ENCODE data around the gene ATP5IF1.

Gene ATP5IF1

DNA sequence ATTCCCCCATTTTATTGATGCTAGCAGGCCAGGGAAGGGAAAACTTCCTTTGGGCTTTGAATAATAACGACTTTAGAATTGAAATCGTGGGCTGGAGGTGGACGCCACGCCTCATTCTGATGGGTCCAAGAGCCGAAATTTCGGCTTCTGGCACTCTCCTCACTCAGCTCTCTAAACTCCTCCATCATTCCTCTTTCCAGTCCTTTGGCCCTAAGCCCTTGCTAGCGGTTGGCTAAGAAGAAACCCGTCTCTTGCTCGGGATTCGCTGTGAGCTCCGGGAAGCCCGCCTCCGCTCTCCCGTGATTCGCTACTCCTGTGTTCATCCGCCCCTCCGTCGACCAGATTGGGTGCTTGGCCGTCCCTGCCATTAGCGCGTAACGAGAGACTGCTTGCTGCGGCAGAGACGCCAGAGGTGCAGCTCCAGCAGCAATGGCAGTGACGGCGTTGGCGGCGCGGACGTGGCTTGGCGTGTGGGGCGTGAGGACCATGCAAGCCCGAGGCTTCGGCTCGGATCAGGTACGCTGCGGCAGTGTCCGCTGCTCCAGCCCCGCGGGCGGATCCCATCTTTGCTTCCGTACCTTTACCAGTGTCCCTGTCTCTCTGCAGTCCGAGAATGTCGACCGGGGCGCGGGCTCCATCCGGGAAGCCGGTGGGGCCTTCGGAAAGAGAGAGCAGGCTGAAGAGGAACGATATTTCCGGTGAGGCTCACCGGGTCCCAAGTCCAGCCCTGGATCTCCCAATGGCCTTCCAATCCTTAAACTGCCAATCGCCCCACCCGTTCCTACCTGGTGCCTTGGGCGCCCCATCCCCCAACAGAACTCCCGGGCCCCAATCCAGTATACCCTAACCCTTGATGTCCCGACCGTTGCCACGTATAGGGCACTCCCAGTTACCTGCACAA is at the start of gene ATP5IF1:
Gene ATP5IF1, plus strand, starts transcription at position 370 of the 901 bp plus-strand sequence. Its CDS starts 60 bp downstream, at position 430.
- peak; percentile 94 for DNase-seq

DNA sequence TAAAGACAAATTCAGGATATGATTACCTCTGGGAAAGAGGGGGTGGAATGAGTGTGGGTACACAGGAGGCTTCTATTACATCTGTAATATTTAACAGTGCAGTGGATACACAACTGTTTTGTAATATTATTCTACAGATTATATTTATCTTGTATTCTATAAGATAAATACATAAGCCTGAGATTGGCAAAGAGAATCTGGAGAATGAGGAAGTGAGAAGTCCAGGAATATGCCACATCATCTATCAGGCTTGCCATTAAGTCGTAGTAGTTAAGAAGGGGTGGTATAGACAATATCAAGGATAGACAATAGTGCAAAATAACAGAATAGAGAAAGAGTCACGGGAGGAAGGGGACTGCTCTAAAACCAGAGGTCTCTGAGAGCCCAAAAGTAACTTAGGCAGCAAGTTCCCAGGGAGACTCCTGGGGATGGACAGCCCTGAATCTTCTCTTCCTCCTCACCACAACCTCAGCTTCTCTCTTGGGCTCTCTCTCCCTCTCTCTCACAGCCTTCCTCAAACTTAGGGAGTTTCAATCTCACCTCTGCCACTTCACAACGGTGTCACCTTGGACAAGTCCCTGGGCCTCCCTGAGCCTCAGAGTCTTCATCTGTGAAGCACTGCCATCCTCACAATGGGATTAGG is 45.5 kb upstream of the ATP5IF1 start:
- no peak for DNase-seq

DNA sequence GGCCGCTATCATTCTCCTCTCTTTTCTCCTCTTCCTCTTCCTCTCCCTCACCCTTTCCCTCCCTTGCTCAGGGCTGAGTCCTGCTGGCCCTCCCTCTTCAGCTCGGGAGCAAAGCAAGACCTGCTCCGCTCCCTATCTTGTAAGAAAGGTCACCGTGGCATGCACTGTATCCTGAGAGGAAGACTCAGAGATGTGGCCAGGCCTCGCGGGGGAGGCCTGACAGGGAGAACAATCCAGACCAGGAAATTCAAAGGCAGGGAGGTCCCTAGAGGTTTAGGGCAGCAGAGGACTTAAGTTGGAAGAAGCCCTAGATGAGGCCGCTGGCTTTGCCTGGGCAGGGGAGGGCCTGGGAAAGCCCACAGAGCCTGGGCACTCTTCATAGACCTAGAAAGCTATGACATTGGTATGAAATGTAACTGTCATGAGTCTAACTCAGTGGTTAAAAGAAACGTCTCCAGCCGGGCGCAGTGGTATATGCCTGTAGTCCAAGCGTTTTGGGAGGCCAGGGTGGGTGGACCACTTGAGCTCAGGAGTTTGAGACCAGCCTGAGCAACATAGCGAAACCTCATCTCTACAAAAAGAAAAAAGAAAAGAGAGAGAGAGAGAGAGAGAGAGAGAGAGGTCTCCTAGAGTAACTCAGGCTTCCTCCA is 44.8 kb upstream of the ATP5IF1 start:
- no peak for DNase-seq

DNA sequence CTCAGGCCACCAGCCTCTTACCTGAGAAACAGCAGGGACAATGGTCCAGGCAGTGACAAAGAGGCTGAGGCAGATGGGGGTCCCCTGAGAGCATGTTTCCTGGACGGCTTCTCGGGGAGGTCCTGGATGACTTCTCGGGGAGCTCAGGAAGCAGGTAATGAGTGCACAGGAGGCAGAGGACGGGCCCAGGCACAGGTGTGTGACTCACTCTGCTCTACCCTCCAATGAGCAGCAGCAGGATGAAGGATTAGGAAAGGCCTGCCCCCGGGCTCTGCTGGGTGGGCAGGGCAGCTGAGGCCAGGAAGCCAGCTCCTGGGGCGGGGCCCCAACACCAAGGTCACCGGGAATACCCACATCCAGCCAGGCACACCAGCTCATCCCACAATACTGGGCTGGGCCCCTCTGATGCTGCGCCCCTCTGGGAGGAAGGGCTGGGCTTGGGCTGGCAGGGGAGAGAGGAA is 42.2 kb upstream of the ATP5IF1 start:
- DNase-seq = no peak

DNA sequence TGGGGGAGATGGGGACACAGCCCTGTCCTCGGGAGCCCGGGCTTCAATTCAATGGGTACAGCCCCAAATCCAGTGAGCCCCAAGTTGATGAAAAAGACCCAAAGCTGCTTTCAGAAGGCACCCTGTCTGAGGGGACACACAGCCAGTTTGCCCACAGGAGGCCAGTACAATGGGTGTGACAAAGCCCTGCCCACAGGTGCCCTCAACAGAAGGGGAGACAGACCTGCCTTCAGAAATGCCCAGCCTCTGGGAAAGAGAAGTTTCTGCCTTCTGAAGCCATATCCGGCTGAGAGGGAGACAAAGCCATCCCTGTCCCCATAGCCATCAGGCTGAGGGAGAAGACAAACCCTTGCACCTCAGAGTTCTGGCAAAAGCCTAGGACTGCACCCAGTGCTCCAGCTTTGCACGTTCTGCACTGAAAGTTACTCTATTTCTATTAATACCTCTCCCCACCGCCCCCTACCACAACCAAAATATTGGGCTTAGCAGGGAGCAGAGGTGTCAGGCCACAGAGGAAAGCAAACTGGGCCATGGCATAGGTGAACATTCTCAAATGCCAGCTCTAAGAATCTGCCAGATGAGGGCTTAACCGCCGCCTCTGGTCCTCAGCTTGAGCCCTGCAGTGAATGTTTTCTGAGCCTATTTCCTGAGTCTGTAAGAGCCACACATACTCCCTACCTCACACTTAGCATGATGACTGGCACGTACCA is 41.4 kb upstream of the ATP5IF1 start:
- peak; percentile 49 for DNase-seq

DNA sequence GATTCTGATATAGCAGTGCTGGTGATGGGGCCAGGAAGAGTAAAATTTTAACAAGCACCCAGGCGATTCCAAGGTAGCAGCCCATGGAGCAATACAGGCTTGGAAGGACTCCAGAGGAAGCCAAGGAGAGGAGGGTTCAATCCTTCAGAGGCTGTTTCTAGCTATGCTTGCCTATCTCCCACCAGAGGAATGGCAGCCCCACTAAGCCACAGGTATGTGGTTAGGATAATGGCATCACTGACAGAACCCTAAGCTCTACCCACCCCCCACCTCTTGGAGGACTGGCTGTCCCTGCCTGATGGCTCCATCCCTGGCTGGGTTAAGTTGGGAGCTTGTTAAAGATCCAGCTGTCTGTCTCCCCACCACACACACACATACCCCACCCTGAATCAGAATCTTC is 40.1 kb upstream of the ATP5IF1 start:
- peak; percentile 39 for DNase-seq

DNA sequence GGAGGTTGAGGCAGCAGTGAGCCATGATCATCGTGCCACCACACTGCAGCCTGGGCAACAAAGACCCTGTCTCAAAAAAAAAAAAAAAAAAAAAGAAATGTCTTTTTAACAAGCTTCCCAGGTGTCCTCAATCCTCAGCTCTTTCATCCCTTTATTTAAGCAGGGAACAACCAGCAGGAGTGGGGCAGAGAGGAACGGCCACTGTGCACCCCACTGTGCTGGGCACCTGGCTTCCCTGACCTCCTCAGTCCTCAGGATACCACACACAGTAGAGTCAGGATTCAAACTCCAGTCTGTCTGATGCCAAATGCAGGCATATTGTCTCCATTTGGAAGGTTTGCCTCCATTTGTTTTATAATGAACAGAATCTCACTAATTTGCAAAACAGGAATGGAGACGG is 39.6 kb upstream of the ATP5IF1 start:
- peak; percentile 20 for DNase-seq

DNA sequence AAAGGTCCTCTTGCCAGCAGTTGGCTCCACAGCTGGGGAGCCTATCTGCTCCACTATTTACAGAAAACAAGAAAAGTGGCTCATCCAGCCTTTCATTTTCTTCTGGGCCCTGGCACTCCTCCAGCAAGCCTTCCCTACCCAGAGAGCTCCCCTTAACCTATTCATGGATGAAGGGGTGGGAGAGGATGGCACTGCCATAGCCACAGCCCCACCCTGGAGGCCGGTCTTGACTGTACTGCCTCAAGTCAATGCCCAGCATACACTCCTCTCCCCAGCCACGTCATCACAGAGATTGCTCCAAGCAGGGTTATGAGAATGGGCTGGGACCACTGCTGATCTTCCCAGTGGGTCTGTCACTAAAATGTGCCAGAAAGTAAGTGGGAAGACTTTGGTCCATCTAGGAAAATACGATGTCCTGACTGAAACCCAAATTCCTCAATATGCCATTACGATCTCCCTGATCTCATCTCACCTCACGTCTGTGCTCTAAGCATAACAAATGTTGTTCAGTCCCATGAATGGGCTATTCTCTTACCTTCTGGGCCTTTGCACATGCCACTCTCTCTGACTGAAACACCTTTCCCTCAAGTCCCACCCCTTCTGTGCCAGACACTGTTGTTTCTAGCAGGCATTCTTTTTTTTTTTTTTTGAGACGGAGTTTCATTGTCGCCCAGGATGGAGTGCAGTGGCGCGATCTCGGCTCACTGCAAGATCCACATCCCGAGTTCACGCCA is 38.1 kb upstream of the ATP5IF1 start:
- DNase-seq = peak; percentile 41

DNA sequence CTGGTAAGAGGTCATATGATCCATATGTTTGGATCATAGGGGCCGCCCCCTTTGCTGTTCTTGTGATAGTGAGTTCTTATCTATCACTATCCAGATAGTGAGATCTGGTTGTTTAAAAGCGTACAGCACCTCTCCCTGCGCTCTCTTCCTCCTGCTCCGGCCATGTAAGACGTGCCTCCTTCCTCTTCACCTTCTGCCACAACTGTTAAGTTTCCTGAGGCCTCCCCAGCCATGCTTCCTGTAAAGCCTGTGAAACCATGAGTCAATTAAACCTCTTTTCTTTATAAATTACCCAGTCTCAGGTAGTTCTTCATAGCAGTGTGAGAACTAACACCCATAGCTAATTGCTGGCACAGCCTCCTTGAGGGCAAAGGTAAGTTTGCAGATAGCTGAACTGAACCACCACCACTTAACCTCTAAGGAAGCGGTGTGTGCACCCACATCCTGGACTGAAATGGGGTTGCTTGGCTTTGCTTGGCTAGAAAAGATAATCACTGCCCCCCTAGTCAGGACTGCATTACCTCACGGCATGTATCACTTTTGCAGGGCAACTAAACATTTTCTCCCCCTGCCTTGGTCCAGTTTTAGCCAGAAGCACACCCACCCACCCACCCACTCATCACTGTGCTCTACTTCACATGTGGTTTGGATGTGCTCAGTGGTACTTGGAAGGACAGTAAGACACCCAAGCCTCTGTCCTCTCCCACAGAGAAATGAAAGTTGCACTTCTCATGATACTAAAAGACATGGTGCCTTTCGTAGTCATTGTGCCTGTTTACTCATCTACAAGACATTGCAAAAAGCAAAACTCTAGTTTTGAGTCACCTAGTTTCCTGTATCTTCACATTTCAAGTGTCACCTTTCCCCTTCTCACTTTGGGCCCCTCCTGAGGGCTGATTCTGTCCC is 36.3 kb upstream of the ATP5IF1 start:
- peak; percentile 80 for DNase-seq

DNA sequence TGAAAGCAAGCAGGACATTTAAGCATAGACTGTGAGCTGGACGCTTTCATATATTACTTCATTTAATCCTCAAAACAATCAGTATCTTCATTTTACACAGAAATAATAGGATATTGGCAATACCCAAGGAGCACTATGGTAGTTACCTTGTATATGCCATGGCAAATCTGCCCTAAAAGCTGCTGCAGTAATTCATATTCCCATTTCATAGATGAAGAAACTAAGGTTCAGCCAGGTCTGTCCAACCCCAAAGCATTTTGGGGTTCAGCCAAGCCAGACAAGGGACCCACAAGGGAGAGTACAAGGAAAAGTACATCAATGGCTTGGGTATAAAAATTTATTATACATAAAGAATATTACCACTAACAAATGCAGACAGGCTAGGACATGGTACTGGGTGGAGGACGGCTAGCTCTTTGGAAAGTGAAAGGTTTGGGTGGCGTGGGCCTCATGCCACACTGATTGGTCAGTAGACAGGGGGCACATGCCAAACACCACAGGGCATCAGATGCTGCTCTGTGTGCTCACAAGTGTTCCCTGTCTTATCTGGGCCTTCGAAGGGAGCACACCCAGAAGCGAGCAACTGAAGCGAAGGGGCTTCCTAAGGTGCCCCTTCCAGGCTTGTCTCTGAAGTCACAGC is 35.6 kb upstream of the ATP5IF1 start:
- DNase-seq = peak; percentile 52

DNA sequence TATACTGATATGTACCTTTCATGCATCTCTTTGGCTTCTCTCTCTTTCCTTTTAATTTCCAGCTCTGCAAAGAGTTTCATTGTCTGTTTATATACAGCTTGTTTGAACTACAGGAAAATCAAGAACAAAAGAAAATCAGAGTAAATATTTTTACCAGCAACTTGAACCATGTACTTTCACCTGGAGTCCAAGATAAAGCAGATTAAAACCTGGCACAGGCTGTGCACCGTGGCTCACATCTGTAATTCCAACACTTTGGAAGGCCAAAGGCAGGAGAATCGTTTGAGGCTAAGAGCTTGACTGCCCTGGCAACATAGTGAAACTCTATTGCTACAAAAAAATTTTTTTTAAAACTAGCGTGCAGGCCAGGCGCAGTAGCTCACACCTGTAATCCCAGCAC is 30.7 kb upstream of the ATP5IF1 start:
- no peak for DNase-seq

DNA sequence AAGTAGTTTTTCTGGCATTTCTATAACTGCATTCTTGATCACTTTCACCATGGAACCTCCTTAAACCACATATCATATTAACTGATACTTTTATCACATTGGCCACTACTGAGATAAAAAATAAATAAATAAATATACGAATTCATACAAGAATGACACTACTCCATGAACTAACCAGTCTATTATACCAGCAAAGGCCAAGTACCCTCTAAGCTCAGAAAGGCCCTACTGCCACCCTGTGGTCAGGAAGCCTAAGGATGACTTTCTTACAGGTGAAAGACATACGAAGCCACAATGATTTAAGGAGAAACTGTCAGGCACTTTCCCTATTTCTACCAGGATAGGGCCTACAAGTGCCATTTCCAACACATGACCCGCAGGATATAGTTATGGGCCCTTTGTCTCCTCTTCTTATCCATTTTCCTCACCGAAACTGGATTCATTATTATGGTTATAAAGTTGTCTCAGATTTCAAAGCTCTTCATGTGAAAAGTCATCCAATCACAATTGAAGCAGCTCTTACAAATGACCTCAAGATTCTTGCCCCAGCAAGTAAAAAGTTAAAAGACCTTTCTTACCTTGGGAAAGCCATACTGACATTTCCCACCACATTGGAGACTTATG is 27.0 kb upstream of the ATP5IF1 start:
- peak; percentile 52 for DNase-seq

DNA sequence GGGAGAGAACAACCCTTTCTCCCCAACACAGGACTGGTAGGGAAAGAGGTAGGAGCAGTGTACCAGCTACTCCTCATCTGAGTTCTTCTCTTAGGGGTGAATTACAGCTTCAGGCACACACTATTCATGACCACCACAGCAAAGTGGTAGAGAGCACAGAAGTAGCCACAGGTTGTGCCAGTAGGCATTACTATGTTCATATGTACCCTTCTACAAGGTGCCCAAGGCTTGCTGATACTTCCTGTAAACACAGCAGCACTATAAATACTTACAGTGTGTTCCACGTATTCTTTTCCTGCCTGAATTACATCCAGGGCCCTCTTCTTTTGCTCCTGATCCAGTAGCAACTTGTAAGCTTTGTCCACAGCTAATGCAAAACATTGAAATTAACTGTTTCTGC is 26.2 kb upstream of the ATP5IF1 start:
- DNase-seq = no peak

DNA sequence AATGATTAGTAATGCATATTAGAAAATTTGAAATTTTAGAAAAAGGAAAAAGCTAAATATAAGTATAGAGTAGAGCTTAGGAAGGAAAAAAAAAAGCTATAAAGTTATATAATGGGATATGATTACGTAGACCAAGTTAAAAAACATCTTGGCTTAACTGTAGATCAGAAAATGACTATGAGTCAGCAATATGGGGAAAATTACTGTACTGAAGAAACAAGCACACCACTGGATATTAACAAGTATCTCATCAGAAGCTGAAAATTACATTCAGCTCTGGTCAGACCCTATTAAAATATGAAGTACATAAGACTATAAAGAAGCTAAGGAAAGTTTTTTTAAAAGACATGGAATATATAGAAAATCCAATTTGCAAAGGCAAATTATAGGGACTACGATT is 22.6 kb upstream of the ATP5IF1 start:
- DNase-seq = no peak

DNA sequence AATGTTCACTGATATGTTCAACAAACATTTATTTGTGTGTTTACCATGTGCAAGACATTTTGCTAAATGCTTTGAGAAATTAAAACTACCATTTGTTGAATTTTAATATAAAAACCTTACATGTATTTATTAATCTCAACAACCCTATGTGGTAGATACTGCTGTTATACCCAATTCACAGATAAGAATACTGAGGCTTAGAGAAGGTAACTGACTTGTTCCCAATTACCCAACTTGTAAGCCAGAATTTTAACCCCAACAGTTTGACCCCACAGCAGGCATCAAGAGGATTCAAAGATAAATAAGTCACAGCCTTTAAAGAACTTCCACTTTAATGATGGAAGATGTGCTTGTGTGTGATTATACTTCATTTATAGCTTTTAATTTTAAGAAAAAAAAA is 6.8 kb upstream of the ATP5IF1 start:
- no peak for DNase-seq

DNA sequence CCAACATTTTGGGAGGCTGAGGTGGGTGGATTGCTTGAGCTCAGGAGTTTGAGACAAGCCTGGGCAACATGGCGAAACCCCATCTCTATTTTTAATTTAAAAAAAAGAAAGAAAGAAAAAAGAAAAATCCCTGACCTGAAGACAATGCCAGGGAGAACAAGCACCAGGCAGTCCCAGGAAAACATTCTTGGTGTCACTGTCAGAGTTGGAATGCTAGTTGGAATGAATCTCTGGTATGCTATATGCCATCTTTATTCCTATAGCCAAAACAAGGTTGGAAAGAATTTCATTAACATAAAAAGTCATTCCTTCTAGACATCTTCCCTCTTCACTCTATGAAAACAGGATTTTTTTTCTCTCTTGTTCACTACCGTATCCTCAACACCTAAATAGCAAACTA is 5.9 kb upstream of the ATP5IF1 start:
- DNase-seq = no peak

DNA sequence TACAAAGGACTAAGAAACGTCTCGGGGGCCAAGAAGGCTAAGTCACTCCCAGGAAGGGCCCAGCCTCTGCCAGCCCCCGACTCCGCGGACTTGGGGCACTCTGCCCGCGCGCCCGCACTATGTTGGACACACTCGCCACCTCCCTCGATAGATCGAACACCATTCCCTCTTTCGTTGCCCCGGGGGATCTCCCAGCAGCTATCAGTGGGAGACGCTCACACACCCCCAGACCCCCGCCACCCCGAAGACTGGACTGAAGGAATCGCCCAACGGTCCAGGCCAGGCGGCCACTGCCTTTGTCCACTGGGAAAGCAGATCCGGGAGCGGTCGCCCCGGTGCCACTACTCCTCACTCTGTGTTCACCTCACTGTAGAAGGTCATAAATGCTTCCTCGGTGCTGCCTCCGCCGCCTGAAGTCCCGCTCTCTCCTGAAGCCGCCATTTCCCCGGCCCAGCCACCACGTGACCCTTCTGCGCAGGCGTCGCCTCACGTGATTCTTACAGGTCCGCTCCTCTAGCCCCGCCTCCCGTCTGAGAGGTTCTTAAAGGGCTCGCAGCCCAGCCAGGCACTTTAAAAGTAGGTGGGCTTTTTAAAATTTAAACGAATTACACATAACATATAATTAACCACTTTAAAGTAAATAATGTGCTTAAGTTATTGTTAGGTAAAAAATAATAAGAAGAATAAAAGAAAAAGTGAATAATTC is 3.2 kb upstream of the ATP5IF1 start, which contains the start of gene DNAJC8:
Gene DNAJC8, minus strand, starts transcription at position 472 of the 706 bp plus-strand sequence. Its CDS starts 31 bp downstream, at position 441.
- peak; percentile 96 for DNase-seq

DNA sequence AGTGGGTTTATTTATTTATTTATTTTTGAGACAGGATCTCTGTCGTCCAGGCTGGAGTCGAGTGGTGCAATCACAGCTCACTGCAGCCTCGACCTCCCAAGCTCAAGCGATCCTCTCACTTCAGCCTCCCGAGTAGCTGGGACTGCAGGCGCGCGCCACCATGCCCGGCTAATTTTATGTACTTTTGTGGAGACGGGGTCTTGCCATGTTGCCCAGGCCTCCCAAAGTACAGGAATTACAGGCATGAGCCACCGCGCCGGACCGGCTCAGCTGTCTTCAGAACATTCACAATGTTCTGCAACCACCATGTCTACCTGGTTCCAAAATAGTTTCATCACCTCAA is 2.7 kb upstream of the ATP5IF1 start:
- no peak for DNase-seq

DNA sequence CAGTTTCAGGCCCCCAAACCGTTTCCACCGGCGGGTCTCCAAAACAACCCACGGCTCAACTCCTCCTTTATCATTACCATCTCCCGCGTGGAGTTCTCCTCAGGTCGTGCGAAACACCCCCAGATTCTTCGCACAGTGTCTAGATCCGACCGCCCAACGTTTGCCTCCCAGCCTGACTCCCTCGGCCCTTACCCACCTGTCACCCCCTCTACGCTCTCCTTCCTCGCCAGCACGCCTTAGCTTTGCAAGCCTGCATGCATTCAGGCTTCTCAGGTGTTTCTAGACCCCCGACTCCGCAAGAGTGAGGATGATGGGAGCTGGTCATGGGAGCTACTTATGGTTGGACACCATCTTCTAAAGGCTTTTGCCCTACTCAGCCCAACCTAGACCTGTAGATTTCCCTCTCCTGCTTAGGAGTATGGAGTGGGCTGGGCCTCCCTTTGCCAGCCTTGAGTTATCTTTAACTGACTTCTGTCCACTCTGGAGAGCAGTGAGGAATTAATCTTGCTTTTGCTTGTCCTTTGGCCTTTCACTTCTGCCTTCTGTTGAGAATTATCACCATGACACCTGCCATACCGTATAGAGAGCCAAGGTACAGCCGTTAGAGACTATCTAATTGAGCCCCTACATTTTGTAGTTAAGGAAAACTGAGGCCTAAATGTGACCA is 865 bp downstream of the ATP5IF1 start:
- DNase-seq = no peak

Data from activated CD8-positive, alpha-beta memory T cell treated with anti-CD3 and anti-CD28 coated beads, Interleukin-2, amount 50 U/mL, for 48 hours (primary cell).